Left cardiac atrium (tissue), 4 donors: ENCODE measurements around the gene TESK1. TPM values are rescaled to one million over a fixed set of nuclear protein-coding genes. Genes with fewer than 3 reads are reported as not detected.
"Not testable (repeated sequence)": the region's sequence is repeated elsewhere in the genome, so short reads cannot be mapped to it uniquely, and the experiment has no call there.

Experiments used
- ATAC-seq, 2 donors: fragments of 200-7000 bp; cut with Tn5 transposase; one replicate each; pipeline ENCODE4 v1.9.1; 2020; ENCODE audit warnings: mild to moderate bottlenecking in 2 of 2, moderate library complexity in 2 of 2
- DNase-seq: peaks from one replicate; pipeline ENCODE4 v3.0.0-alpha.2; 2020
- intact Hi-C, 2 donors: fragments of 100-400 bp; cut with DNase I; formaldehyde crosslinking; loops; one replicate each; pipeline versions ENCODE4 v1.14.1 to v1.15.1; 2022 to 2023
- total RNA-seq, 2 donors: library from RNA; stranded (reverse); fragmentation: NEBNext Ultra II Directional; extraction: Animal tissue kit (Norgen Biotek cat#: 25700); gene quantifications; one replicate each; pipeline ENCODE4 v1.2.1, GENCODE V29; 2021
- donor health status: DM: no; HTN: yes; CAD: no.
- donor health status: DM: no; HTN: yes; CAD: no; lungs with severe emphysema.
- donor health status: DM: yes; HTN: yes; CAD: no.
- donor health status: Dilated cardiomyopathy.

The TESK1 gene
- total RNA-seq, 2 donors from 2014 or later, result 30.7 to 31.9 TPM

DNA sequence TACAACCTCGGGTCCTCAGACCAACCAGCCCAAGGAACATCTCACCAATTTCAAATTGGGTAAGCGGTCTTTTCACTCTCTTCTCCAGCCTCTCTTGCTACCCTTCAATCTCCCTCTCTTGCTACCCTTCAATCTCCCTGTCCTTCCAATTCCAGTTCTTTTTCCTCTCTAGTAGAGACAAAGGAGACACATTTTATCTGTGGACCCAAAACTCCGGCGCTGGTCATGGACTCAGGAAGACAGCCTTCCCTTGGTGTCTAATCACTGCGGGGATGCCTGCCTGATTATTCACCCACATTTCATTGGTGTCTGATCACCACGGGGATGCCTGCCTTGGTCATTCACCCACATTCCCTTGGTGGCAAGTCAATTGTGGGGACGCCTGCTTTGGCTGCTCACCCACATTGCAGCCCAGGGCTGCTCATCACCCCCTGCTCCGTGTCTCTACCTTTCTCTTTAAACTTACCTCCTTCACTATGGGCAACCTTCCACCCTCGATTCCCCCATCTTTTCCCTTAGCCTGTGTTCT is 32.4 kb downstream of the TESK1 start:
- ATAC-seq, intact Hi-C loops, DNase-seq: not testable (repeated sequence)

DNA sequence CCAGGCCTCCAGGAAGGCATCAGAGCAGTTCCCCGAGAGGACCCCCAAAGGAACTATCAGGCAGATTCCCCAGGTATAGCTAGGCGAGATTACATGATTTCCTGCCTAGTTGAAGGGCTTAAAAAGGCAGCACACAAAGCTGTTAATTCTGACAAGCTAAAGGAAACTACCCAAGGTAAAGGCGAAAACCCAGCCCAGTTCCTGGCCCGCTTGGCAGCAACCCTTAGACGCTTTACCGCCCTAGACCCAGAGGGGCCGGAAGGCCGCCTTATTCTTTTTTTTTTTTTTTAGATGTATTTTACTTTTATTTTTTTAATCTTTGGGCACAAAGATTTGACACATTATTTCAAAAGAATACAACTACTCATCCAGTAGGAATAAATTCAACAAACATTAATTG is 33.7 kb downstream of the TESK1 start:
- DNase-seq, ATAC-seq, intact Hi-C loops: not testable (repeated sequence)

DNA sequence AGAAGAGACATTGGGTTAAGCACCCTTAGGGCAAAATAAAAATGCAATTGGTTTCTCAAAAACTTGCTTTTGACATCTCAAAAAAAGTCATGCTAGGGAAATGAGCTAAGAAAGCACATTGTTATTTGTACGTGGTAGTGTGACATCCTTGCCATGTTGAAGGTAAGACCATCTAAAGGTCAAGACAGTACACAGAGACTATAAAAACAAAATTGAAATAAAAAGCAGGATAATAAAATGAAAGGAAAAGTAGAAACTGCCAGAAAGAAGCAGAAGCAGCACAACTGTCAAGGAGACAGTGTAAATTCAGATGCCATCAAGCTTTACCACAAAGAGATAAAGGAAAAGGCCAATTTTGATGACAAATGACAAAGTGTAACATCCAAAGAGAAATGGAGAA is 34.2 kb downstream of the TESK1 start:
- DNase-seq, ATAC-seq, intact Hi-C loops: not testable (repeated sequence)

DNA sequence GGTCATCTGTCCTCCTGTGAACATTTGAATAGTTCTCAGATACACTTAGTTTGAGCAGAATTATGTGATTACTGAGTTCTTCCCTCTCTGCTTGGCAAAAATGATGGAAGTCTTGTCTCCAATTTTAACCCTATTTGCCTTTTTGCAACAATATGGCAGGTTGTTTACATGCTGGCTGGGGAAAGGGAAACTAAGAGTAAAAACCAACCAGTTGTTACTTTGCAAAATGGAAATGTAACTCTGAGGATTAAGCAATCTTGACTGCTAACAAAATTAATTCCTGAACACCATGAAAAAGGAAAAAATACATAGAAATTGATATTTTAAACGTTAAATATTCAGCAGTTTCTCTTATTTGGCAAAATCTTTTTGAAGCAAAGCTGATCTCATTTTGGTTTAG is 34.6 kb downstream of the TESK1 start:
- intact Hi-C loops, result no loop called here
- ATAC-seq (no peak), DNase-seq (no peak)

DNA sequence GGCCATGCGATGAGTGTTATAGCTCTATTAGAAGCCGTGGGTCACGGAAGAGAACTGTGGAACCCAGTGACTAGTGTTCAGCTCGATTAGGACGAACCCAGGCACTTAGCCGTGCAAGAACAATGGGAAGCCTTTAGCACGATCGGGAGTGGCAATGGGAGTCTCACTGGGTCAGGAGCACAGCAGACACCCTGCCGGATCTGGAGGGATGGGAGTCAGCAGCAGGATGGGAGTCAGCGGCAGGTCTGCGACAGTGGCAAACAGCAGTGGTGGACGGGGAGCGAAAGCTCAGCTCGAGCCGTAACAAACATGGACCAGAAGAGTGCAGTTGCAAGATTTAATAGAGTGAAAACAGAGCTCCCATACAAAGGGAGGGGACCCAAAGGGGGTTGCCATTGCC is 35.4 kb downstream of the TESK1 start:
- DNase-seq, intact Hi-C loops, ATAC-seq: not testable (repeated sequence)

DNA sequence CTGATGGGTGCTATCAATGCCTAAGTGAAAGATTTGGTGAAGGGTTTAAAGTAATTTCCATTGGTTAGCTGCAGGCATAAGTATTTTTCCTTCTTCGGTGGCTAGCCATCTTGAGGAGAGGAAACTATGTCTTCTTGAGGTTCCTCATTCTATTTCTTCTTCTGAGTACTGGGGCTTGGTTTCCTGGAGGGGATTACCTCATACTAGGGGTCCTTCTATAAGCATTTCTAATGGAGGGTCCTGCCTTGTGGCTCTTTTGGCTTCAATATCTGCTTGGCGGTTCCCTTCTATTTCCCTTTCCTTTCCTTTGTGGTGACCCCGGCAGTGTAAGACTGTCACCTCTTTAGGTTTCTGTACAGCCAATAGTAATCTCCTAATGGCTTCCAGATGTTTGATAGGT is 36.4 kb downstream of the TESK1 start:
- ATAC-seq, DNase-seq, intact Hi-C loops: not testable (repeated sequence)

DNA sequence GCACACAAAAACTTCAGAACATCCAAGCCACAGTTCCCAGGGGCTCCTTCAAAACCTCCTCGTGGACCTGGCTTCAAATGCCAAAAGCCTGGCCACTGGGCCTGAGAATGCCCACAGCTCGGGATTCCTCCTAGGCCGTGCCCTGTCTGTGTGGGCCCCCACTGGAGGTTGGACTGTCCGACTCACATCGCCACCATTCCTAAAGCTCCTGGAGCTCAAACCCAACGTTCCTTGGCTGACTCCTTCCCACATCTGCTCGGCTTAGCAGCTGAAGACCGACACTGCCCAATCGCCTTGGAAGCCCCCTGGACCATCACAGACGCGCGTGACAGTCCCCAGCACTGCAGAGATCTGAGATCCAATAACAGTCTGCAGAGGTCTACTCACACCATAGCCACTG is 38.0 kb downstream of the TESK1 start:
- intact Hi-C loops, result no loop called here
- no peak for ATAC-seq
- no peak for DNase-seq

DNA sequence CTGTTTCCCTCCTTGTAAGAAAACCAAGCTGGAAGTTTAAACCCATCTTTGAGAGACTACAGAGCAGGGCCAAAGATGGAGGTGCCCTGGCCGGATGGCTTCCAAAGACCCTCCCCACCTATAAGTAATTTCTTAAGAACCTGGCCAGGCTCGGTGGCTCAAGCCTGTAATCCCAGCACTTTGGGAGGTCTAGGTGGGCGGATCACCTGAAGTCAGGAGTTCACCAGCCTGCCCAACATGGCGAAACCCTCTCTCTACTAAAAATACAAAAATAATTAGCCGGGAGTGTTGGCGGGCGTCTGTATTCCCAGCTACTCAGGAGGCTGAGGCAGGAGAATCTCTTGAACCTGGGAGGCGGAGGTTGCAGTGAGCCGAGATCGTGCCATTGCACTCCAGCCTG is 40.7 kb downstream of the TESK1 start:
- not testable (repeated sequence) for ATAC-seq, DNase-seq
- intact Hi-C loops, result loop anchor here in 1 of 2 donors (5.0 kb wide), 1 partner anchor 237 kb away; no protein-coding TSS in a partner anchor

DNA sequence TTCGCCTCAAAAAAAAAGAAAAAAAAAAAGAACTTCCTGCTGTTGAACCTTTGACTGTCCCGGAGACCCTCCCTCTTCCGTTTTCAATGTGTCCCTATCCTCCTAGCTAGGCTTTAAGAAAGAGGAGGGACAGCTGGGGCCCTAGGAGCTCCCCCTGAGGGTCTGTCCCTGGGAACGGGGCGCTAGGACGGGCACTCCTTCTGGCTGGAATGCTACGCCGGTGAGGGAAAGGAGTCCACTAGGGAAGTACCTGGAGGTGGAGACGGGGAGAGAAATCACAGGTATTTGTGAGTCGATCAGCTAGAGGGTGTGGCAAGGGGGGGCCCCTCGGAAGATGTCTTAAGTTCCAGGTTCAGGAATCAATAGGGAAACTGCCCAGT is 41.1 kb downstream of the TESK1 start:
- intact Hi-C loops, result loop anchor here in 1 of 2 donors (5.0 kb wide), 1 partner anchor 236 kb away; no protein-coding TSS in a partner anchor
- ATAC-seq (peak; percentile 17 to 36), DNase-seq (peak; percentile 30)

DNA sequence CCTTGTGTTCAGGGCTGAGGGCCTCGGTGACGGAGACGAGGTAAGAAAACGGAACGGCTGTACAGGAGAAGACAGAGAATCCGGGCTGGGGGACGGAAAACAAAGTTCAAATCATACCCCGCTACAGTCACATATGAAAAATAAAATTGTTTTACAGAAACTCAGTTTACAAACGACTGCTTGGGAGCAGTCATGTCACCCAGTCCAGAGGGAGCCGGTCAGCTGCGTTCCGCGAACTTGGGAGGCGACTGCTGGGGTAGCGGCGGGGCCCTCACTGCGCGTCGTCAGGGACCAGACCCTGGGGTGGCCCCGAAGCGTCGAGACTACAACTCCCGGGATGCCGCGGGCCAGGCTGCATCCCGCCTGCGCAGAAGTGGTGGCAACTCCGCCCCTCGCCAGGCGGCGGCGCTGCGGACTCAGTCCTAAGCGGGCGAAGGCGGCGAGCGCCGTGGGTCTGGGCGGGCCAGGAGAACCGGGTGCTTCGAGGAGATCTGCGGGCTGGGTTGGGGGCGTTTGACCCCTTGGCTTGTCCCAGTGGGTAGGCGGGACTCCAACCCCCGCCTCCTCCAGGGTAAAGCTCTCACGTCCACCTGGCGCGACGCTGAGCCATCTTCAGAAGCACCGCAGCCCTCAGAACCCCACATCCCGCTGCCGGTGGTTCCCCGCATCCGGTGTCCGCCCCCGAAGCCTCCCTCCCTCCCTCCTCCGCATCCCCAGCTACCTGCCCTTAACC is 41.6 kb downstream of the TESK1 start:
- intact Hi-C loops, result loop anchor here in 1 of 2 donors (5.0 kb wide), 1 partner anchor 236 kb away; no protein-coding TSS in a partner anchor
- ATAC-seq, result peak; percentile 95 to 96
- peak; percentile 95 for DNase-seq

DNA sequence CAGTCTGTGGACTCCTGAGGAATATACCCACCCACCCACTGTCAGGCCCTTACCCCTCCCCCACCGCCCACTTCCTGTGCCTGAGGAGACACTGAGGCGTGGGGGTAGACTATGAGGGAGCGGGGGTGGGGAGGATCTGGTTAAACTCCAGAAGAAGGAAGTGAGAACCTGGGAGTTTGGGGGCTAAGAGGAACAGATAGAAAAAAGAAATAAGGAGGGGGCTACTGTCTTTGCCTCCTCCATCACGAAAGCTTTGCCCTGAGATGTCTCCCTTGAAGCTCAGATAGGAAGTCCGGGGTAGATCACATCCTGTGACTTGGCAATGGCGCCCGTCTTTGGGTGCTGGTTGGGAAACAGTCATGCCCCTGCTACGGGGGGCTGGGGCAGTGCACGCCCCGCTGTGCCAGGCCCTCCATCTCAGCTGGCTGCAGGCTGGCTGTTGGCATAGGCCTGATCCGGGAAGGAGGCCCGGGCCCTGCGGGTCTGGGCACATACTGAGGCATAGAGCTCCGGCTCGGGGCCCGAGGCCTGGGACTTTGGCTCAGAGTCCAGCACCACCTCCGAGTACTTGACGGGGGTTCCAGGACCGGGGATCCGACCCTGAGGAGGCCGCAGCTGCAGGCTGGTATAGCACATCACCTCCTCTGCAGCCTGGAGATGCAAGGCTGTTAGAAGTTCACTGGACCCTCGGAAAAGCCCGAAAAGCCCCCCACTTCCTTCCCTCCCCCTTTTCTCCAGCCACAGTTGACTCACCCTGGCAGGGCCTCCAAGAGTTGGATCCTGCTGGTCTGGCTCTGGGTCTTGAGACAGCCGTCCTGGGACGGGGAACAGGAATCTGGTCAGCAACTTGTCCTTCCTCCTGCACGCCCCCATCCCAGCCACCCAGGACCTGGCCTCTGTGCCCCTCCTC is 44.6 kb downstream of the TESK1 start:
- ATAC-seq (peak; percentile 3), DNase-seq (peak; percentile 69)
- intact Hi-C loops, result loop anchor here in 1 of 2 donors (5.0 kb wide), 1 partner anchor 233 kb away; no protein-coding TSS in a partner anchor

DNA sequence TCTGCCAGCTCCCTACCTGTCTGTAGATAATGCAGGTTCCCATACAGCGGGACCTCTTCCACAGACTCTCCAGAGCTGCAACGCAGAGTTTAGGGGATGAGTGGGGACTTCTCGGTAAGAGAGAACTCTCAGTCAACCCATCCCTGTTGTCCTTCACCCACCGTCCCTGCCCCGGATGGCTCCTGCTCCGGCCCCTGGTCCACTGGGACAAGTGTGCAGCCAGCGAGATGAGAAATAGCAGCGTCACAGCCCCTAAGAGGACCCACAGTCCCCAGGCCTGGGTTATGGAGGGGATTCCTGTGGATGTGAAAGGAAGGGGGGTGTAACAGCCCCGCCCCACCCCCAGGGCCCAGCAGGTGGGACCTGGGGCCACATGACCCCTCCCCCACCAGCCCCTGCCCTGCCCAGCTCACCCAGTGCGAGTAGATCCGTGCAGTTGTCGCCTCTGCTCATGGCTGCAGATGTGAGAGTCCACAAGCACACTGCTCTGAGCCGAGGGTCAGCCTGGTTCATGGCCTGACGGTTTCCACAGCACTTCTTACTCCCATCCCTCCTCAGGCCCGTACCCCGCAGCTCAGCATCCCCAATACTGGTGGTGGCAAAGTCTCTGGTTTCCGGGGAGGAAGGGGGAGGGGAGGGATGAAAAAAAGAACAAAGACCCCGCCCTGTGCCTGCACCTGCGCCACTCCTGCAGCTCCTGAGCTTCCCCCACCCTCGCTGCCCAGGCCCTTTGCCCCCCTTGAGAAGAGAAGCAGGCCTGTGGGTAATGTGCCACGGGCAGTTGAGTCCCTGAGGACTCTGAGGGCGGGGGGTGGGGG is 45.5 kb downstream of the TESK1 start, which contains the start of gene SIT1:
Gene SIT1, minus strand, starts transcription at position 591 of the 818 bp plus-strand sequence. Its CDS starts 78 bp downstream, at position 513.
- ATAC-seq (no peak), DNase-seq (no peak)
- intact Hi-C loops, result no loop called here

DNA sequence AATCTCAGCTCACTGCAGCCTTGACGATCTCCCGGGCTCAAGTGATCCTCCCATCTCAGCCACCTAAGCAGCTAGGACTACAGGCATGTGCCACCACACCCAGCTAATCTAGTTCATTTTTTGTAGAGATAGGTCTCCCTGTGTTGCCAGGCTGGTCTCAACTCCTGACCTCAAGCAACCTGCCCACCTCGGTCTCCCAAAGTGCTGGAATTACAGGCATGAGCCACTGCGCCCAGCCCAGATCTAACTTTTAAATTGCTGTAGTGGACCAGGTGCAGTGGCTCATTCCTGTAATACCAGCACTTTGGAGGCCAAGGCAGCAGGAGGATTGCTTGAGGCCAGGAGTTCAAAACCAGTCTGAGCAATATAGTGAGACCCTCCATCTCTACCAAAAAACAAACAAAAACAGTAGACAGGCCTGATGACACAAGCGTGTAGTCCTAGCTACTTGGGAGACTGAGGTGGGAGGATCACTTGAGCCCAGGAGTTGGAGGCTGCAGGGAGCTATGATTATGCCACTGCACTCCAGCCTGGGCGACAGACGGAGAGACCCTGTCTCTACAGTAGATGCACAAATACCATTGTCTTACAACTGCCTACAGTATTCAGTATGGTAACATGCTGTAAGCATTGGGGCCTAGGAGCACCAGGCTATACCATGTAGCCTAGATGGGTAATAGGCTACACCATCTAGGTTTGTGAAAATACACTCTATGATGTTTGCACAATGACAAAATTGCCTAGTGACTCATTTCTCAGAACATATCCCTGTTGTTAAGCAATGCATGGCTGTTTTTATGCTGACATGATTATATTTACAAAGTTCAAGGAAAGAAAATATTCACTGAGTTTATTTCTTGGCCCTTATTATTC is 47.1 kb downstream of the TESK1 start:
- ATAC-seq, result no peak
- DNase-seq, result no peak
- intact Hi-C loops, result no loop called here

DNA sequence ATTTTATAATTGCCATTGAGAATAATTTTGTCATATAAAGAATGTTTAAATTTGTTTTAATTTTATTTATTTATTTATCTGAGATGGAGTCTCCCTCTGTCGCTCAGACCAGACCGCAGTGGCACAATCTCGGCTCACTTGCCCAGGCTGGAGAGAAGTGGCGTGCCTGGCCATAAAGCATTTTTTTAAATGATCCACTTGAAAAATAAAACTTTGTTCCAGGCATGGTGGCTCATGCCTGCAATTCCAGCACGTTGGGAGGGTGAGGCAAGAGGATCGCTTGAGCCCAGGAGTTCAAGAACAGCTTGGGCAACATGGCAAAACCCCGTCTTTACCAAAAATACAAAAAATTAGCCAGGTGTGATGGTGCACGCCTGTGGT is 47.8 kb downstream of the TESK1 start:
- no peak for ATAC-seq
- intact Hi-C loops, result no loop called here
- DNase-seq, result no peak

DNA sequence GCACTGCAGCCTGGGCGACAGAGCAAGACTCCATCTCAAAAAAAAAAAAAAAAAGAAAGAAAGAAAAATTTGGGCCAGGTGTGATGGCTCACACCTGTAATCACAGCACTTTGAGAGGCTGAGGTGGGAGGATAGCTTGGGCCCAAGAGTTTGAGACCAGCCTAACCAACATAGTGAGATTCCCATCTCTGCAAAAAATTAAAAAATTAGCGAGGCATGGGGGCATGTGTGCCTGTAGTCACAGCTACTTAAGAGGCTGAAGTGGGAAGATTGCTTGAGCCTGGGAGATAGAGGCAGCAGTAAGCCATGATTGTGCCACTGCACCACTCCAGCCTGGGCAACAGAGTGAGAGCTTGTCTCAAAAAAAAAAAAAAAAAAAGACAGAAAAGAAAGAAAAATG is 48.5 kb downstream of the TESK1 start:
- DNase-seq, result no peak
- intact Hi-C loops, result no loop called here
- no peak for ATAC-seq

DNA sequence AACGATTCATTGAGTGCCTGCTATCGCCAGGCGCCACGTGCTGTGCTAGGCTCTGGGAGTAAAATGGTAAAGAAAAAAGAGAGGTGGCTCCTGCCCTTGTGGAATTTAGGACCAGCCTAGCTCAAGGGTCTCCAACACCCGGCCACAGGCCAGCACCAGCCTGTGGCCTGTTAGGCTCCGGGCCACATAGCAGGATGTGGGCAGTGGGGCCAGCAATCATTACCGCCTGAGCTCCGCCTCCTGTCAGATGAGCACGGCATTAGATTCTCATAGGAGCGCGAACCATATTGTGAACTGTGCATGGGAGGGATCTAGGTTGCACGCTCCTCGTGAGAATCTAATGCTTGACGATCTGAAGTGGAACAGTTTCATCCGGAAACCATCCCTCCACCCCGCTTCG is 51.3 kb downstream of the TESK1 start:
- DNase-seq (no peak), ATAC-seq (no peak)
- intact Hi-C loops, result no loop called here

DNA sequence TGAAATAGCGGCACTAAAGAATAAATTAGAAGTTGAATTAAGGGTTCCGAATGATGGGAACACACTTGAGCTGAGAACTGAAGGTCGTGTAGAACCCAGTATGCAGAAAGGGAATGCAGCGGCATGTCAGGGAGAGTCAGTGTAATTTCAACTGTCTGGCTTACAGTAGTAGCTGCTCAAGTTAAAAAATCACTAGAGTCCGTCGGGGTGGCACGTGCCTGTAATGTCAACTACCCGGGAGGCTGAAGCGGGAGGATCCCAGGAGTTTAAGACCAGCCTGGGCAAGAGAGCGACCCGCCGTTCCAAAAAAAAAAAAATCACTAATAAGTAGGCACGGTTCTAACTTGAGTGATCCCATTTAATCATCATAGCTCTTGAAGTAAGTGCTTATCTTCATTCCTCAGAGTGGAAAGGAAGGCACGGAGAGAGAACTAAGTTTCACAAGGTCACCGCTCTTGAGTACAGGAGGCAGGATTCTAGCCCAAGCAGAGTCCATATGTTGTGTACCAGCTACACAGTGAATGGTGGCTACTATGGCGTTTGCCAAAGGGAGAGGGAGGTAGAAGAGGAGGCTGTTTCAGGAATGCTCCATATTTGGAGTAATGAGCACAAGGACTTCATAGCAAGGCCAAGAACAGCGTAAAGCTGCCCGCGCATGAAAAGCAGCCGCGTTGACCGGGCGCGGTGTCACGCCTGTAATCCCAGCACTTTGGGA is 51.9 kb downstream of the TESK1 start:
- DNase-seq, result no peak
- peak; percentile 7 to 17 for ATAC-seq
- intact Hi-C loops, result no loop called here
